HEK293 (cell line): ENCODE data around the gene IQCE.

Source experiments
- CTCF ChIA-PET: fragments of 350-600 bp; formaldehyde crosslinking; extraction: SDS; loops from one replicate; lab custom pipeline; 2021; ENCODE audit warnings: antibody characterized with exemption; lab: Yijun Ruan, JAX
- POLR2A ChIA-PET: fragments of 300-600 bp; formaldehyde crosslinking; extraction: SDS; loops from one replicate; lab custom pipeline; 2020; ENCODE audit warnings: antibody characterized with exemption, inconsistent platforms; lab: Yijun Ruan, JAX
- H3K27ac ChIP-seq: fragments of 200-500 bp; sonication (Bioruptor generic); 2 replicates; pipeline ENCODE4 v1.5.1; 2014; ENCODE audit warnings: low read depth, low read length, control low read depth, inconsistent platforms; ENCODE audit errors: extremely low read depth
- H3K36me3 ChIP-seq, 2 experiments: fragments of 200-500 bp in 1 of 2; sonication (Bioruptor generic) in 1 of 2; 1 replicate in 1 of 2; 2 replicates in 1 of 2; pipeline ENCODE4 v1.5.1; 2014 to 2017; ENCODE audit warnings: inconsistent platforms in 2 of 2, low read length in 2 of 2; ENCODE audit not compliant: control insufficient read depth in 2 of 2, insufficient read depth in 1 of 2
- H3K4me1 ChIP-seq: fragments of 200-500 bp; sonication (Bioruptor generic); 2 replicates; pipeline ENCODE4 v1.5.1; 2014; ENCODE audit warnings: mild to moderate bottlenecking, low read length, inconsistent platforms; ENCODE audit not compliant: control insufficient read depth, insufficient read depth
- H3K4me3 ChIP-seq: 2 replicates; pipeline ENCODE4 v1.5.1; 2011; ENCODE audit warnings: low read depth, mild to moderate bottlenecking, control low read depth, low read length, moderate library complexity
- H3K9me3 ChIP-seq: fragments of 200-500 bp; sonication (Bioruptor generic); 2 replicates; pipeline ENCODE4 v1.5.1; 2014; ENCODE audit warnings: low read depth, low read length, inconsistent platforms; ENCODE audit not compliant: control insufficient read depth, insufficient read depth
- EGR2 ChIP-seq: fragments of 450-650 bp; formaldehyde crosslinking; IDR thresholded peaks from 2 replicates; pipeline ENCODE4 v1.5.1; 2016; ENCODE audit warnings: low read depth, missing biosample characterization, missing genetic modification characterization
- GLIS1 ChIP-seq: fragments of 450-650 bp; formaldehyde crosslinking; IDR thresholded peaks from 2 replicates; pipeline ENCODE4 v1.5.1; 2016; ENCODE audit warnings: missing biosample characterization, missing genetic modification characterization
- GLIS2 ChIP-seq: fragments of 450-650 bp; formaldehyde crosslinking; IDR thresholded peaks from 2 replicates; pipeline ENCODE4 v1.5.1; 2016; ENCODE audit warnings: missing biosample characterization, missing genetic modification characterization
- HIC1 ChIP-seq: fragments of 450-650 bp; formaldehyde crosslinking; IDR thresholded peaks from 2 replicates; pipeline ENCODE4 v1.5.1; 2016; ENCODE audit warnings: missing biosample characterization, missing genetic modification characterization
- KLF1 ChIP-seq: fragments of 450-650 bp; formaldehyde crosslinking; IDR thresholded peaks from 2 replicates; pipeline ENCODE4 v1.5.1; 2016; ENCODE audit warnings: missing biosample characterization, missing genetic modification characterization
- KLF8 ChIP-seq: fragments of 450-650 bp; formaldehyde crosslinking; IDR thresholded peaks from 2 replicates; pipeline ENCODE4 v1.5.1; 2016; ENCODE audit warnings: missing biosample characterization, missing genetic modification characterization
- MEIS1 ChIP-seq: sonication (generic); formaldehyde crosslinking; IDR thresholded peaks from 2 replicates; pipeline ENCODE4 v1.8.1; 2022; ENCODE audit warnings: missing genetic modification reagents, mild to moderate bottlenecking, borderline replicate concordance
- MZF1 ChIP-seq: fragments of 450-650 bp; formaldehyde crosslinking; IDR thresholded peaks from 2 replicates; pipeline ENCODE4 v1.5.1; 2017; ENCODE audit warnings: missing biosample characterization, missing genetic modification characterization, borderline replicate concordance
- WT1 ChIP-seq: fragments of 450-650 bp; formaldehyde crosslinking; IDR thresholded peaks from 2 replicates; pipeline ENCODE4 v1.5.1; 2016; ENCODE audit warnings: missing biosample characterization, missing genetic modification characterization
- ZBTB20 ChIP-seq: fragments of 450-650 bp; formaldehyde crosslinking; IDR thresholded peaks from 2 replicates; pipeline ENCODE4 v1.5.1; 2016; ENCODE audit warnings: missing biosample characterization, missing genetic modification characterization
- ZBTB8A ChIP-seq: fragments of 450-650 bp; formaldehyde crosslinking; IDR thresholded peaks from 2 replicates; pipeline ENCODE4 v1.5.1; 2016; ENCODE audit warnings: missing biosample characterization, missing genetic modification characterization
- ZFHX2 ChIP-seq: fragments of 450-650 bp; formaldehyde crosslinking; conservative IDR thresholded peaks from 2 replicates; pipeline ENCODE4 v1.5.1; 2016; ENCODE audit warnings: missing biosample characterization, missing genetic modification characterization
- ZIC2 ChIP-seq: fragments of 450-650 bp; formaldehyde crosslinking; IDR thresholded peaks from 2 replicates; pipeline ENCODE4 v1.5.1; 2016; ENCODE audit warnings: missing biosample characterization, missing genetic modification characterization
- ZNF10 ChIP-seq: fragments of 450-650 bp; formaldehyde crosslinking; IDR thresholded peaks from 2 replicates; pipeline ENCODE4 v1.5.1; 2017; ENCODE audit warnings: missing biosample characterization, missing genetic modification characterization
- ZNF112 ChIP-seq: fragments of 450-650 bp; formaldehyde crosslinking; IDR thresholded peaks from 2 replicates; pipeline ENCODE4 v1.5.0; 2017; ENCODE audit warnings: missing biosample characterization, missing genetic modification characterization
- ZNF121 ChIP-seq: fragments of 450-650 bp; formaldehyde crosslinking; IDR thresholded peaks from 2 replicates; pipeline ENCODE4 v1.5.1; 2016; ENCODE audit warnings: missing biosample characterization, missing genetic modification characterization
- ZNF138 ChIP-seq: fragments of 450-650 bp; formaldehyde crosslinking; IDR thresholded peaks from 2 replicates; pipeline ENCODE4 v1.5.1; 2016; ENCODE audit warnings: missing biosample characterization, missing genetic modification characterization, borderline replicate concordance
- ZNF169 ChIP-seq: fragments of 450-650 bp; formaldehyde crosslinking; IDR thresholded peaks from 2 replicates; pipeline ENCODE4 v1.5.1; 2016; ENCODE audit warnings: missing biosample characterization, missing genetic modification characterization
- ZNF341 ChIP-seq: fragments of 450-650 bp; formaldehyde crosslinking; IDR thresholded peaks from 2 replicates; pipeline ENCODE4; 2016; ENCODE audit warnings: low read depth, missing biosample characterization, missing genetic modification characterization
- ZNF768 ChIP-seq: fragments of 450-650 bp; formaldehyde crosslinking; IDR thresholded peaks from 2 replicates; pipeline ENCODE4 v1.5.1; 2018; ENCODE audit warnings: missing biosample characterization, mild to moderate bottlenecking, missing genetic modification characterization
- ZNF792 ChIP-seq: fragments of 450-650 bp; formaldehyde crosslinking; IDR thresholded peaks from 2 replicates; pipeline ENCODE4 v1.5.1; 2016; ENCODE audit warnings: missing biosample characterization, missing genetic modification characterization

IQCE gene

GRCh38 chr7:2633538-2634266 lies 74.9 kb downstream of the IQCE start (continued):
- TF ChIP-seq HIC1 (tag by site-specific recombination): 0 out of 2 replicates have a peak, but pooled peaks have one; percentile 27
- TF ChIP-seq ZNF341: 0 out of 2 replicates have a peak, but pooled peaks have one; percentile 44
- no peak for TF ChIP-seq ZNF10 (tag by site-specific recombination)
- TF ChIP-seq KLF8: no peak
- no peak for TF ChIP-seq ZNF112 (tag by site-specific recombination)
- peak; percentile 69 for TF ChIP-seq ZIC2
- 0 out of 2 replicates have a peak, but pooled peaks have one; percentile 7 for TF ChIP-seq ZBTB8A (tag by site-specific recombination)
- peak; percentile 86 for TF ChIP-seq ZFHX2 (tag by site-specific recombination)
- TF ChIP-seq GLIS2: peak; percentile 83
- peak; percentile 51 for TF ChIP-seq ZBTB20 (tag by site-specific recombination)
- TF ChIP-seq MEIS1 (CRISPR knock-in tag): no peak
- TF ChIP-seq EGR2: peak; percentile 80

GRCh38 chr7:2634267-2635145 lies 75.7 kb downstream of the IQCE start:
- Histone ChIP-seq H3K9me3 (no peaks in the 10 kb centered on the region), H3K4me1 (peaks cover 8% of the 10 kb centered on the region; the same call in 1 of the 2 replicates), H3K36me3 (peaks cover 0 to 18% of the 10 kb centered on the region in 2 experiments; a peak in 1 of 3 replicates), H3K4me3 (peak overlapping the region; percentile 85), H3K27ac (0 out of 2 replicates have a peak overlapping the region, but pooled peaks have one; percentile 75)
- ChIA-PET CTCF (interaction anchor here (1.2 to 1.6 kb wide), 2 partner anchors 17 to 76 kb away, joined by 5 read pairs; no protein-coding TSS in a partner anchor), POLR2A (interaction anchor here (0.7 kb wide), 1 partner anchor 180 kb away, joined by 3 read pairs; no protein-coding TSS in a partner anchor)
- TF ChIP-seq GLIS1 (peak; percentile 65), ZNF792 (no peak), ZFHX2 (tag by site-specific recombination) (peak; percentile 9; the same call in 1 of the 2 replicates)

GRCh38 chr7:2635148-2635668 lies 76.4 kb downstream of the IQCE start:
- H3K4me3 ChIP-seq: no peak overlapping the region
- ChIA-PET CTCF (interaction anchor here (1.0 to 1.6 kb wide), 3 partner anchors 17 to 75 kb away, joined by 4 to 5 read pairs (median 5); no protein-coding TSS in a partner anchor), POLR2A (interaction anchor here (0.7 kb wide), 1 partner anchor 181 kb away, joined by 3 read pairs; no protein-coding TSS in a partner anchor)
- no peaks in the 10 kb centered on the region for H3K9me3 ChIP-seq
- H3K36me3 ChIP-seq: peaks cover 0 to 18% of the 10 kb centered on the region in 2 experiments; a peak in 1 of 3 replicates
- peaks cover 8% of the 10 kb centered on the region; the same call in 1 of the 2 replicates for H3K4me1 ChIP-seq
- TF ChIP-seq MZF1: no peak
- TF ChIP-seq ZNF138 (tag by site-specific recombination): no peak
- peak; percentile 79 for TF ChIP-seq ZNF121 (tag by site-specific recombination)
- TF ChIP-seq WT1 (tag by site-specific recombination): no peak
- no peak for TF ChIP-seq ZNF768 (tag by site-specific recombination)
- no peak for TF ChIP-seq ZNF169 (tag by site-specific recombination)
- no peak for TF ChIP-seq KLF1 (tag by site-specific recombination)
- TF ChIP-seq, all 188 proteins: peak for 1
- H3K27ac ChIP-seq: no peak overlapping the region
